GM10248 (cell line): Measurements from ENCODE around the gene BUB3.
A peak's percentile ranks its signal among the peaks of the same experiment; 100 is the strongest.

Source experiments
- CTCF ChIA-PET: fragments of 300-600 bp; sonication (Branson Sonifier 250); formaldehyde crosslinking; extraction: SDS; loops from one replicate; lab custom pipeline; 2021; ENCODE audit warnings: antibody characterized with exemption; lab: Yijun Ruan, JAX
- POLR2A ChIA-PET: fragments of 350-650 bp; sonication (Branson Sonifier 250); formaldehyde crosslinking; extraction: SDS; loops from one replicate; lab custom pipeline; 2020; ENCODE audit warnings: antibody characterized with exemption; lab: Yijun Ruan, JAX
- DNase-seq: peaks from one replicate; pipeline ENCODE4 v3.0.0; 2012; ENCODE audit errors: extremely low spot score
- TF ChIP-seq, protein P1 (sequence below): IDR thresholded peaks from 2 replicates; pipeline ENCODE4 v1.5.1; 2012; ENCODE audit warnings: mild to moderate bottlenecking, low read depth; ENCODE audit errors: extremely low read depth, missing control alignments, control extremely low read depth

Gene BUB3

DNA sequence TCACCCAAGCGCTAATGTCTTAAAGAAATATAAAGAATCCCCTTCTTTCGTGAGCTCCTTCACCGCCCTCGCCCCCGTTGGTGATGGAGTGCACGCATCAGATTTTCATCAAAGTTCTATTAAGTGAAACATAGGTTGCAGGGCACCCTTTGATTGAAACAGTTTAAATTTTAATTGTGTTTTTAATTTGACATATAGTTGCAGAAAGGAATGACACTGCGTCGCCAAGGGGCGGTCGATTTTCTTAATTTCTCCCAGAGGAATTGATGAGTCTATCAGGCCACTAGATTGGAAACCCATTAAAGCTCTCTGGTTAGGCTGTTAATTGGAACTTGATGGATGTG is 10.4 kb upstream of the BUB3 start:
- no peak for DNase-seq
- POLR2A ChIA-PET, result no interaction called here
- TF ChIP-seq, protein P1, sequence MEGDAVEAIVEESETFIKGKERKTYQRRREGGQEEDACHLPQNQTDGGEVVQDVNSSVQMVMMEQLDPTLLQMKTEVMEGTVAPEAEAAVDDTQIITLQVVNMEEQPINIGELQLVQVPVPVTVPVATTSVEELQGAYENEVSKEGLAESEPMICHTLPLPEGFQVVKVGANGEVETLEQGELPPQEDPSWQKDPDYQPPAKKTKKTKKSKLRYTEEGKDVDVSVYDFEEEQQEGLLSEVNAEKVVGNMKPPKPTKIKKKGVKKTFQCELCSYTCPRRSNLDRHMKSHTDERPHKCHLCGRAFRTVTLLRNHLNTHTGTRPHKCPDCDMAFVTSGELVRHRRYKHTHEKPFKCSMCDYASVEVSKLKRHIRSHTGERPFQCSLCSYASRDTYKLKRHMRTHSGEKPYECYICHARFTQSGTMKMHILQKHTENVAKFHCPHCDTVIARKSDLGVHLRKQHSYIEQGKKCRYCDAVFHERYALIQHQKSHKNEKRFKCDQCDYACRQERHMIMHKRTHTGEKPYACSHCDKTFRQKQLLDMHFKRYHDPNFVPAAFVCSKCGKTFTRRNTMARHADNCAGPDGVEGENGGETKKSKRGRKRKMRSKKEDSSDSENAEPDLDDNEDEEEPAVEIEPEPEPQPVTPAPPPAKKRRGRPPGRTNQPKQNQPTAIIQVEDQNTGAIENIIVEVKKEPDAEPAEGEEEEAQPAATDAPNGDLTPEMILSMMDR, result no peak

DNA sequence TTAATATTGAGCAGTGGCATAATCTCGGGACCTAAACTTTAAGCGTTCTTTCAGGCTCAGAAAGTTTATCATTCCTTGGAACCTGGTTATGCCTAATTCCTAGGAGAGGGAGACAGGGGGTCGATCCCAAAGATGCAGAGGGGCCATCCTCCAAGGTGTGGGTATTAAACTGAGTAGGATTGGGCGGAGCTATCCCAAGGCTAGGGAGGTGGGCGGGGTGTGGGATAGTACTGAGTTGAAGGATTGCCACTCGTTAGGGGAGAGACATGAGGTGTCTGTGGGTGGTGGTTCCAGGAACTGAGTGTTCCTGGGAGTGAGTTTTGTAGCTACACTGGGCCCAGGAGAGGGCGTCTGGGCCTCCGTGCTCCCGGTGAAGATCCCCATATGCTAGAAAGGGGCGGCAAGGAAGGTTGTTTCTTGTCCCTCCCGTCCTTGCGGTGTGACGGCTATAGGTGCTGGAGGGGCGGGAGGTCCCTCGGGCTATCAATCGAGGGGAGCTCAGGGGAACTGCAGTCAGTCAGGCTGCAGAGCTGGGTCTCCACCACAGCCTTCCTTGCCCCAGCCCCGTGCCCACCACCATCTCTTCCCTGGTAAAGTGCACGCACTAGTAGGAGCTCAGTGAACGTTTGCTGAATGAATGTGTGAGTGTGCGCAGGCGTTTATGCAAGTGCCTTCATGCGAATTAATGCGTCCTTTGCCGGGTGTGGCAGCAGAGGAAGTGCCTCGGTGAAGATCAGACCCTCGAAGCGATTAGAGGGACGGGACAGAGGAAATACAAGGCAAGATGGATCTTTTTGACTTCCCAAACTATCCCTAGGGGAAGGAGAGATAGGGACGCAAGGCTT is 9.3 kb upstream of the BUB3 start:
- POLR2A ChIA-PET, result interaction anchor here (0.6 to 0.9 kb wide), 3 partner anchors 9 to 411 kb away, joined by 3 to 4 read pairs (median 4); partner anchors contain the start of genes BUB3 and C10orf88
- CTCF ChIA-PET, result interaction anchor here (0.7 to 2.6 kb wide), 8 partner anchors 8 to 415 kb away, joined by 3 to 14 read pairs (median 4); partner anchors contain the start of gene BUB3
- TF ChIP-seq, protein P1, result no peak
- peak; percentile 33 for DNase-seq

More for the DNA sequence above, 10.4 kb upstream of the BUB3 start:
- CTCF ChIA-PET, result interaction anchor here (0.9 to 2.6 kb wide), 4 partner anchors 10 to 274 kb away, joined by 3 to 14 read pairs (median 5); no protein-coding TSS in a partner anchor

DNA sequence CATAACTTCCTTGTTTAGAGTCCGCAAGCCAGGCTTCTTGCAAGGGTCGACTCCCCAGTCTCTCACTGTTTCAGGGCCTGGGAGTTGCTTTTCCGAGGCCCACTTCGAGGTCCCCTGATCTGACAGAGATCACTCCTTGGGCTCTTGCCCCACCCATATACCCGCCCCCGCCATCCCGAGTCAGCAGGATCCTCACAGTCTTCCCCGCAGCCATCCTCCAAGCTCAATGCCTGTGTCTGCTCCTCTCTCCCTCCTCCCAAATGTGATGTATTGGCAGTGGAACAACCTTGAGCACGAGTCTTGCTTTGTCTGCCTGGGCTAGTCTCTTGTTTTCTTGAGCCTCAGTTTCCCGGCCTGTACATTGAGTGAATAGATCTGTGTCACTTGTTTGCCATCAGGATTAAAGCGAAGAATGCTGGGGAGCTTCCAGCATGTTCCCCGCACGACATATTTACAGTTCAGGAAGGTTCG is 8.6 kb upstream of the BUB3 start:
- ChIA-PET CTCF (interaction anchor here (1.1 to 2.6 kb wide), 8 partner anchors 12 to 415 kb away, joined by 3 to 14 read pairs (median 5); no protein-coding TSS in a partner anchor), POLR2A (interaction anchor here (0.9 kb wide), 1 partner anchor 8 kb away, joined by 4 read pairs; the partner anchor contains the start of gene BUB3)
- DNase-seq, result no peak
- TF ChIP-seq, protein P1, result no peak

DNA sequence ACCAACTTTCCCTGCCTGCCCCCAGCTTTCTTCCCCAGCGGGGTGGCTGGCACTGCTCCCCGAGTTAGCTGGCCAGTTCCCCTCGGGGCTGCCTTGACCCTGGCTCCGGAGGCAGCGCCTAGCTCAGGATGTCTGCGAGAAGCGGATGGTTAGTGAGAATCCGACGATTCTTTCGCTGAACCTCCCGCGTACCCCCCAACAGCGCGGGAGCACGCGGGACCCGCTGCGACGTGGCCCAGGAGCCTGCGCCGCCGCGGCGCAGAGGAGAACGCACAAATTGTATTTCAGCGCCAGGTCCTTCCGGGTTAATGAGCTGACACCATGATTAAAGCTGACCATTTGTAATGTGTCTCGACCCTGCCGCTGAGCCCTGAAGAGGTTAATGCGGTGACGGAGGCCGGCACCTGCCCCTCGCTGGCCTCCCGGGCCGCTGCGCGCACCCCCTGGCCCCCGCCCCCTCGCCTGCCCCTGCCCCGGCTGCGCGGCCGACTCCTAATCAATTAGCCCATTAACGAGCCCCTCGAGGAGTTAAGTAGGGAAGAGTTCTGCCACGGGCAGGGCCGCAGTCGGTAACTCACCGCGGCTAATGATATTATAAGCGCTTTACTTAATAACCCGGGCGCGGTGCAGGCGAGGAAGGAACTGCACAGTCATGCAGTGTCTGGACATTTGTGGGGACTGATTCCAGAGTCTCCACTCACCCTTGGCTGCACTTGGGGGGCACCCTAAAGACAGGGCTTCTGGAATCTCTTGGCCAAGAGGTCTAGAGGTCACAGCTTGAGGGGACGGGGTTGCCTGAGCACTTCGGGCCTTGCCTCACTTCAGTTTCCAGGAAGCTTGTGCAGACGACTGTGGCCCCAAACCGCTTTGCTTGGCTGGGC is 7.9 kb upstream of the BUB3 start:
- DNase-seq, result peak; percentile 20
- CTCF ChIA-PET, result interaction anchor here (1.3 to 2.6 kb wide), 5 partner anchors 13 to 414 kb away, joined by 3 to 14 read pairs (median 6); no protein-coding TSS in a partner anchor
- POLR2A ChIA-PET, result no interaction called here
- TF ChIP-seq, protein P1, result no peak

DNA sequence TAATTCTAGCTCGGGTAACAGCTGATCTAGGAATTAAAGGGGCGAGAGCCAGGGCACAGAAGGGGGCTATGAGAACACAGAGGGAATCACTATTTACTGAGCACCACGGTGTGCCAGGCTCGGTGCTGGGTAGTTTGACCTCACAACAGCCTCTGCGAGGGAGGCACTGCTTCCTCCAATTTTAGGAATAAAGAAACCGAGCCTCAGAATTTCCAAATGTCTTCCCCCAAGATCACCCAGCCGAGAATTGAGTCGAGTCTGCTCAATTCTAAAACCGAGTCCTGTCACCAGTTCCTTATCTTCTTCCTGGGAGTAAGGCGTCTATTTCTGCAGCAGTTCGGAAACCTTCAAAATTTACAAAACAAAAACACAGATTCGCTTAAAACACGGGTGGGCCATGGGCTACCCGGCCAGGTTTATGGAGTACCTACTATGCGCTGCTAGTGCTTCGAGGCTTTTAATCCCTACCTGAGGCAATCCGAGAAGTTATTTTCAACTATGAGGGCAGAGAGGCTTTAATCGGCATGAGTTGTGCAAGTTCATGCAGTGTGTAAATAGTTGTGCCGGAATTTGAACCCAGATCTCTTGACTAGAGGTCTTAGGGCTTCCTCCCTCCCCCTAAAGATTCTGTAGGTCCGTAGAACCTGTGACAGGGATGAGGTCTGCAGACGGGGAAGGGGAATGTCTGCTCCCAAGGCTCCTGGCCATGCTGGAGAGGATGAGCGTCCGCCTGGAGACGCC is 7.1 kb upstream of the BUB3 start:
- no peak for DNase-seq
- POLR2A ChIA-PET, result no interaction called here
- TF ChIP-seq, protein P1, result no peak
- CTCF ChIA-PET, result interaction anchor here (1.4 to 7.5 kb wide), 3 partner anchors 7 to 413 kb away, joined by 3 to 49 read pairs (median 6); no protein-coding TSS in a partner anchor
